Measurements from ENCODE around the gene SYAP1. TPM values are rescaled to one million over a fixed set of nuclear protein-coding genes. Genes with fewer than 3 reads are reported as not detected.
"Not testable (repeated sequence)": the region's sequence is repeated elsewhere in the genome, so short reads cannot be mapped to it uniquely, and the experiment has no call there.

The SYAP1 gene
- total RNA-seq (2014; rRNA removed) = 23.9 and 26.2 TPM in 2 replicates
- 11.1 TPM for polyA plus RNA-seq (2012)

GRCh38 chrX:16719334-16720084 lies at the start of gene SYAP1:
Gene SYAP1, plus strand, starts transcription at chrX:16719612. Its CDS starts 113 bp downstream, at chrX:16719725.
- peak; percentile 93 for DNase-seq (ENCODE audit: low read depth)

- DNase-seq (ENCODE audit: low read depth) = peak; percentile 52
Observed at GRCh38 chrX:16671005-16671404, 48.4 kb upstream of the SYAP1 start.

GRCh38 chrX:16678689-16679088 lies 40.7 kb upstream of the SYAP1 start:
- no peak for DNase-seq (ENCODE audit: low read depth)

- DNase-seq (ENCODE audit: low read depth) = no peak
Observed at GRCh38 chrX:16683007-16683664, 36.3 kb upstream of the SYAP1 start.

- DNase-seq (ENCODE audit: low read depth) = no peak
Observed at GRCh38 chrX:16687514-16687913, 31.9 kb upstream of the SYAP1 start.

- peak; percentile 53 for DNase-seq (ENCODE audit: low read depth)
Observed at GRCh38 chrX:16695079-16695676, 24.2 kb upstream of the SYAP1 start.

- no peak for DNase-seq (ENCODE audit: low read depth)
Observed at GRCh38 chrX:16696956-16697355, 22.5 kb upstream of the SYAP1 start.

GRCh38 chrX:16699389-16699788 lies 20.0 kb upstream of the SYAP1 start:
- DNase-seq (ENCODE audit: low read depth) = no peak

GRCh38 chrX:16700734-16701133 lies 18.7 kb upstream of the SYAP1 start:
- no peak for DNase-seq (ENCODE audit: low read depth)

GRCh38 chrX:16702700-16703599 lies 16.5 kb upstream of the SYAP1 start:
- no peak for DNase-seq (ENCODE audit: low read depth)

- no peak for DNase-seq (ENCODE audit: low read depth)
Observed at GRCh38 chrX:16705370-16705769, 14.0 kb upstream of the SYAP1 start.

- DNase-seq (ENCODE audit: low read depth) = no peak
Observed at GRCh38 chrX:16708016-16708415, 11.4 kb upstream of the SYAP1 start.

GRCh38 chrX:16711219-16711811 lies 8.1 kb upstream of the SYAP1 start:
- no peak for DNase-seq (ENCODE audit: low read depth)

GRCh38 chrX:16711893-16712547 lies 7.4 kb upstream of the SYAP1 start:
- no peak for DNase-seq (ENCODE audit: low read depth)

- peak; percentile 59 for DNase-seq (ENCODE audit: low read depth)
Observed at GRCh38 chrX:16712548-16713155, 6.8 kb upstream of the SYAP1 start, which contains the start of gene CTPS2. Gene CTPS2, minus strand, starts transcription at chrX:16712669. Its CDS starts 9,767 bp downstream, at chrX:16702902.

GRCh38 chrX:16714504-16714903 lies 4.9 kb upstream of the SYAP1 start:
- DNase-seq (ENCODE audit: low read depth) = no peak

- DNase-seq (ENCODE audit: low read depth) = not testable (repeated sequence)
Observed at GRCh38 chrX:16715638-16716037, 3.8 kb upstream of the SYAP1 start.

GRCh38 chrX:16716451-16716850 lies 3.0 kb upstream of the SYAP1 start:
- not testable (repeated sequence) for DNase-seq (ENCODE audit: low read depth)

- DNase-seq (ENCODE audit: low read depth) = no peak
Observed at GRCh38 chrX:16718824-16719333, 533 bp upstream of the SYAP1 start.

- no peak for DNase-seq (ENCODE audit: low read depth)
Observed at GRCh38 chrX:16722481-16722880, 3.1 kb downstream of the SYAP1 start.

All from LHCN-M2 (cell line).